DMS79 (cell line): Measurements from ENCODE around the gene NEK11.

Experiments used
- DNase-seq: peaks from one replicate; lab custom pipeline; 2025; lab: John Stamatoyannopoulos, UW

NEK11 gene, protein sequence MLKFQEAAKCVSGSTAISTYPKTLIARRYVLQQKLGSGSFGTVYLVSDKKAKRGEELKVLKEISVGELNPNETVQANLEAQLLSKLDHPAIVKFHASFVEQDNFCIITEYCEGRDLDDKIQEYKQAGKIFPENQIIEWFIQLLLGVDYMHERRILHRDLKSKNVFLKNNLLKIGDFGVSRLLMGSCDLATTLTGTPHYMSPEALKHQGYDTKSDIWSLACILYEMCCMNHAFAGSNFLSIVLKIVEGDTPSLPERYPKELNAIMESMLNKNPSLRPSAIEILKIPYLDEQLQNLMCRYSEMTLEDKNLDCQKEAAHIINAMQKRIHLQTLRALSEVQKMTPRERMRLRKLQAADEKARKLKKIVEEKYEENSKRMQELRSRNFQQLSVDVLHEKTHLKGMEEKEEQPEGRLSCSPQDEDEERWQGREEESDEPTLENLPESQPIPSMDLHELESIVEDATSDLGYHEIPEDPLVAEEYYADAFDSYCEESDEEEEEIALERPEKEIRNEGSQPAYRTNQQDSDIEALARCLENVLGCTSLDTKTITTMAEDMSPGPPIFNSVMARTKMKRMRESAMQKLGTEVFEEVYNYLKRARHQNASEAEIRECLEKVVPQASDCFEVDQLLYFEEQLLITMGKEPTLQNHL

DNA sequence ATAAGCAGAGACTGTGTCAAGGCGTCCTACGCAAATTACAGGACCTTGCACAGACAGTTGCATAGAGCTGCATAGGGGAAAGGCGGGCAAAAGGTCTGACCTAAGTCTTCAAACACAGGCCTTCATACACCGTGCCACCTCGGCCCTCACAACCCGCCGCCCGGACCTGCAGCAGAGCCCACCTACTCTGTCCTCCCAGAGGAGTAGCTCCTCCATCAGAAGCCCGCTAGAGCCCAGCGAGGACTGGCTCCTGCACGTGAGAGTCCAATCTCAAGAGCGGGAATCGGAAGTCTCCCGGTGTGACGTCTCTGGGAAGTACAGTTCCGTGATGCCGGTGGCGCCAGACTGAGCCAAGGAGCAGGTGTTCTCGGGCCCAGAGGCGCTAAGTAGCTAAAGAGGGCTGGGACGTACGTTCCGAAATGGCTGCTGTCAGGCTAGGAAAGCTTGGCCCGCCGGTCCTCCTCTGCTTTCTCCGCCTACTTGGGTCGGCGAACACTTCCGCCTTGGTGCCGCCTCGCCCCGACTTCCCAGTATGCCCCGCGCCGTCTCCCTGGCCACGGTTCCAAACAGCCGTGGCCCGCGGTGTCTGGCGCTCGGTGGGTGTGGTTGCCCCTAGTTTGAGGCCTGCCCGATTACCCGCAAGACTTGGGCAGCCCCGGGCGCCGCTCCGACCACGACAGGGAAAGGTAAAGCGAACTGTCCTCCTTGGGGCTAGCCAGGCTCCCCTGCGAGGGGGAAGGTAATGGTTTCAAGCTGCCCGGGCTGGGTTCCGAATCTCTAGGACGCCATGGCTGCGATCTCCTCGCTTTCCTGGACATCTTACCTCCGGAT lies at the start of gene NEK11, which contains the start of gene ASTE1:
NEK11 (plus strand) TSS at position 557 of the 831 bp plus-strand sequence. CDS start 2,832 bp downstream, outside the sequence.
ASTE1 (minus strand) TSS at position 505 of the 831 bp plus-strand sequence. CDS start 1,519 bp downstream, outside the sequence.
- peak; percentile 93 for DNase-seq

DNA sequence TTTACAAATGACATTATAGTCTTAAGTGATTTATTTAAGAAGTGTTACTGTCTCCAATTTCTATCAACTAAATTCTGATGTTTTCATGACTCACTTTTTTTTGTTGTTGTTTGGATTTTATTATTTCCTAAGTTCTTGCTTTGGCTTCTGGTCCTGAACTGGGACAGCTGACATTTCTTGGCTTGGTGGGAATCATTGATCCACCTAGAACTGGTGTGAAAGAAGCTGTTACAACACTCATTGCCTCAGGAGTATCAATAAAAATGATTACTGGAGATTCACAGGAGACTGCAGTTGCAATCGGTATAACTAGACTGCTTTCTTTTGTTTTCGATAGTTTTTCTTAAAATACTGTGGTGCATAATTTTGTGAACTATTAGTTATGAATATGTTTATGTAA lies 47.6 kb upstream of the NEK11 start:
- DNase-seq, result no peak

DNA sequence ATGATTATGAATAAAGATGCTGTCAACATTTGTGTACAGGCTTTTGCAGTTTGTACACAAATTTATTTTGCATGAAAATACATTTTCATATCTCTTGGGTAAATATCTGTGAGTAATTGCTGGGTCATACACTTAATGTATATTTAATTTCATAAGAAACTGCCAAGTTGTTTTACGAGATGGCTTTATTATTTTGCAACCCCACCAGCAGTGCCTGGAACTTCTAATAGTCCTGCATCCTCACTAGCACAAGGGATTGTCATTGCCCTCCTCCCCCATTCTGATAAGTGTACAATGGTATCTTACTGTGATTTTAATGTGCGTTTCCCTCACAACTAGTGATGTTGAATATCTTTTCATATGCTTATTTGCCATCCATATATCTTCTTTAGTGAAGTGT lies 45.2 kb upstream of the NEK11 start:
- no peak for DNase-seq

DNA sequence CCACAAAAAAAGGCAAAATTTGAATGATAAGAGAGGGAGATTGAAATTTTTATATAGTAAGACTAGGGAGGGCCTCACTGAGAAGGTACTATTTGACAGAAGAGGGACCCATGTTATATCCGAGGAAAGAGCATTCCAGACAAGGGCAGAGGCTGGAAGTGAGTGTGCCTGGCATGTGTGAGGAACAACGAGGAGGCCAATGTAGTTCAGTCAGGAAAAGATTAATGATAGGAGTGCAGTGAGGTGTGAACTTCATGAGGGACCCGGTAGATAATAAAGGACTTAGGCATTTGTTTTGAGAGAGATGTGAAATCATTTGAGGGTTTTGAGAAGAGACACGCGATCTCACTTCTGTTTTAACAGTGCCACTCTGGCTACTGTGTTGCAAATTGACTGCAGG lies 36.4 kb upstream of the NEK11 start:
- no peak for DNase-seq

DNA sequence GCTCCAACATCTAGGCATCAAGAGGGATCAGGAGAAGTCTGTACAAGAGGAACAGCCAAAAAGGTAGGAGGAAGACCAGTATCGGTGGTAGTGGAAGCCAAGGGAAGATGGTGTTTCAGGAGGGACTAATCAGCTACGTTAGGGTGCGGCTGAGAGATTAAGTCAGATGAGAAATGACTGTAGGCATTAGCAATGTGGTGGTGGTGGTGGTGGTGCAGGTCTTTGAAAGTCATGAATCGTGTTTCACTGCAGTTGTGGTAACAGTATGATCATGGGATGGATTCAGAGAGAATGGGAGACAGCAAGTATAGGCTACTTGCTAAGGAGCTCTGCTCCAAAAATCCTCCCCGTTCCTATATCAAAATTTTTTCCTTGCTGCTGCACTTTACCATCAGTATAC lies 35.6 kb upstream of the NEK11 start:
- no peak for DNase-seq

DNA sequence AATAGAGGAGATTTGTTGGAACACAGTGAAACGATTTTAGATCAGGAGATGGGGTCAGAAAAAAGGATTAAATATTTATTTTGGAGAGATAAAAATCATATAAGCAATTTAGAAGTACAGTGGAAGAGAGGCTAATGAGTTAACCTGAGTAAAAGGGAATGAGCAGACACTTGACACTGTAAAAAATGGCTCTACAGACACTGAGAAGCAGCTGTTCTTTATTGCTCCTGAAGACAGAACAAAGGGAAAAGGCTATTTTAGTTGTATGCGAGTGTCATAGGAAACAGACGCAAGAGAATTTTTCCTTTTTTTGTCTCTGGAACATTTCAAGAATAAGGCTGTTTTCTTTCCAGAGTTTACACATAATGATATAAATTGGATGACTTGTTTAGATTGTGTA lies 34.3 kb upstream of the NEK11 start:
- no peak for DNase-seq

DNA sequence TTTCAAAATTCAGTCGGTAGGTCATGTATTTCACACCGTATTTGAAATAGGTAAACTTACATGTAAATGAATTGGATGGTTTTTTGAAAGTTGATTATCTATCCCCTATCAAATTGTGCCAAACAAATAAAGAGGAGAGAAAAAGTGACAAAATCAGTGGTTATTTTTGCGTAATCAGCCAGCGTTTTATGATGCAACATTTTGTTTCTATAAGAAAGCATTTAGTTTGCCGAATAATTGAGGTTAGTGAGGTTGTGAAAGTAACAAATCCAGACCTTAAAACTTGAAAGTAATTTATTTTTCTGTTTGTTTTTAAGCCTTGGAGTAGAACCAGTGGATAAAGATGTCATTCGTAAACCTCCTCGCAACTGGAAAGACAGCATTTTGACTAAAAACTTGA lies 29.4 kb upstream of the NEK11 start:
- DNase-seq, result no peak

DNA sequence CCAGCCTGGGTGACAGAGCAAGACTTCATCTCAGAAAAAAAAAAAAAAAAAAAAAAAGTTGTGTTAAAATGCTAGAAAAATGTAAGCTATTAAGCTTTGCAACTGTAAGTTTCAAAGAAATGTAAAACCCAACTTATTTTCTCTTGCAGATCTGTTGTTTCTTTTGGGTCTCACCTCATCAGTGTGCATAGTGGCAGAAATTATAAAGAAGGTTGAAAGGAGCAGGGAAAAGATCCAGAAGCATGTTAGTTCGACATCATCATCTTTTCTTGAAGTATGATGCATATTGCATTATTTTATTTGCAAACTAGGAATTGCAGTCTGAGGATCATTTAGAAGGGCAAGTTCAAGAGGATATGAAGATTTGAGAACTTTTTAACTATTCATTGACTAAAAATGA lies 25.6 kb upstream of the NEK11 start:
- no peak for DNase-seq

DNA sequence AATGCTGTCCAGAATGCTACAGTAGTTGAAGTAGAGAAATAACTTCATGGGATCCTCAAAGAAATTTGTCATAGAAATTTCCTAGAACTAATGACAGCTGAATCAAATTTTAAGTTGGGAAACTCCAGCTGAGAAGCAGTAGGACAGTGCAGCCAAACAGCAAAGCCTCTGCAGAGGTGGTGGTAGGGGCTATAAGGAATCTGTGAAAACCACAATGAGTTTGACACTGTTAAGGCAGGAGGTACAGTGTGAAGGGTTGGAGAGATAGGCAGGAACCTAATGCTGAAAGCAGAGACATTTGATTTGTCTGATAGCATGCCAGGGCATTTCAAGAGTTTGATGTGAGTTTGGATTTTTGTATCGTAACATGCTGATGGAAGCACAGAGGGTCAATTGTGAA lies 22.1 kb upstream of the NEK11 start:
- no peak for DNase-seq

DNA sequence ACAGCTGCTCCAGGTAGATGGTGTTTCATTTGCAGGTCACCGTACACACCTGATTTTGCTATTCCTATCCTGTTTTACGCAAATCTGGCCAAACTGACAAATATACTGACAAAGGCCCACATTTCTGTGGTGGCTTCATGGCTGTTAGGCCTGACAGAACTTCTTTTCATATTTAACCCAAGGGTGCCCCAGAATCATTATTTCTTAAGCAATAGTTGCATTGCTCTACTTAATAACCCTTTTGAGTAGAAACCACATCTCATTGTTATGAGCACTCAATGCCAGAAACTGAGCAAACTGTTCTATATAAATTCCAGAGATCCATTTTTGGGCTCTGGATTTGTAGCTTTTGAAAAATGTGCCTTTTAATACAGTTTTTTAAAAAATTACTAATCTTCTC lies 19.4 kb upstream of the NEK11 start:
- DNase-seq, result no peak

DNA sequence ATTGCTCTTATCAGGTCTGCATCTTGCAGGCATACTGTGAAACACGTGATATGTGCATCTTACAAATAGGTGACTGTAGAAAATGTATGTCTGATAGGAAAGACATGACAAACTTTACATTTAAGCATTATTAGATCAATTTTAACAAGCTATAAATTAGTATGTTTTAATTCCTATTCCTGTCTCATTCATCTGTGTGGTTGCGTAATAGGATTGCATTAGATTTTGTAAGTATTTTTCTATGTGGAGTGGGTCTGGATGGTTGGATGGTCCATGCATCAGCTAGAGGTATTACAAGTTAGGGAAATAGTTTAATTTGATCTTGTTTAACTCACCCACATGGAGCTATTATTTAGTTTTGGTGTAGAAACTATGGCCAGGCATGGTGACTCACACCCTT lies 18.9 kb upstream of the NEK11 start:
- DNase-seq, result no peak

DNA sequence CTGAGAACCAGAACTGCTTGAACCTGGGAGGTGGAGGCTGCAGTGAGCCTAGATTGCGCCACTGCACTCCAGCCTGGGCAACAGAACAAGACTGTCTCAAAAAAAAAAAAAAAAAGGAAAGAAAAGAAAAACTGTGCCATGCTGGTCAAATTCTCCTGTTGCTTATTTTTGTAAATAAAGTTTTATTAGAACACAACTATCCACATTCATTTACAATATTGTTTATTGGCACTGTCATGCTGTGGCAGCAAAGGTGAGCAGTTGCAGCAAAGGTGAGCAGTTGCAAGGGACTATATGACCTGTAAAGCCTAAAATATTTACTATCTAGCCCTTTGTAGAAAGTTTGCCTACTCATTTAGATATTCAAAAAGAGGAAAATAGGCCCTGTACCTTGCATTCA lies 18.4 kb upstream of the NEK11 start:
- no peak for DNase-seq

DNA sequence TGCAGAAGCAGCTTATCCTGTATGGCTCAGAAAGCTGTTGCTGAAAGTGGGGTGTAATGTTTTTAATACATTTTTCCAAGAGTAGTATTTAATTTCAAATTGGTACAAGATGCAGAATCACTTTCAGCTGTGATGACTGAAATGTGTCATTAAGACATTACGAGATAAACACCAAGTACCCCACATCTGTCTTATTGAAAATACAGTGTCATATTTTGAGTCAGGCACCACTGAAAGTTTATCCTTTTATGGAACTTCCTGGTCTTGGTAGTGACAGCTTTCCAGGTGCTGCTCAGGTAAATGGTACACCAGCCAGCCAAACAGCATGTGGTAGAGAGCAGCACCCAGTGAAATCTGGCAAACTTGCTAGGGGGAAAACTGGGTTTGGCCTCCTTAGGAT lies 17.0 kb upstream of the NEK11 start:
- no peak for DNase-seq

DNA sequence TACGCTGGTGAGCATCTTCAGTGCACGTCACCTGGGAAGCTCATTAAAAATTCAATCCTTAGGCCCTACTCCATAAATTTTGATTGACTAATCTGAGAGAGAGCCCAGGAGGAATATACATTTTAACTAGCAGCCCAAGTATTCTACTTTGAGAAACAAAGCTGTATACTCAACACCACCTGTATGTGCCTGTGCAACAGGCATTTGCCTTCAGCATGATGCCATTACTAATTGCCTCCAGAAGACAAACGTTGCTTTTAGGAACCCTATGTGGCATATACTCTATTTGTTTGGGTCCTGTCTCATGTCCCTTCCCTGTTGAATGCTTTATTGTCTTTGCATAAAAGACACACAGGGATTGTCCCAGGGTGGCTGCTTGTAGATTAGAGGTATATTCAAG lies 7.7 kb upstream of the NEK11 start:
- DNase-seq, result no peak

DNA sequence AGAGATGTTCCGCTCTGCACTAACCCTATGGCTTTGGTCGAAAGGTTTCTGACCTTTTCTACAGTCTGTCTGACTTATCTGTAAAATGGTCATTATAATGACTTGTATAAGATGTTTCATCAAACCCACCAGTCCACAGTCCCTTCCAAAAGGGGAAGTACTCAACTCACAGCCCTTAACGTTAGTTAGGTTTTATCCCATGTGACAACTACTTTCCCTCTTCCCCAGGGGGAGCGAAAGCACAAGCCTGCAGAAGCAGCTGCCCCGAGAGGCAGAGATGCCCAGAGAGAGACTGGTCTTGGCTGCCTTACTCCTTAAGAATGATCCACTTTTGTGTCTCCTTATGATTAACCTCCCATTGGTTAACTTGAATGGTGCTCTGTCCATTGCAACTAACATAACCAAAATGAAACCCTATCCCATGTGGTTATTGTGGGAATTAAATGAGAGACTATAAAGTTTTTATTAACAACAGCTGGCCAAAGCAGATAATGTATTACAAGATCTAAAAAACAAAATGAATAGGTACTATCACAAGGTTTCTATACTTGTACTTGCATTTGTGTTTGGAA lies 6.5 kb upstream of the NEK11 start:
- DNase-seq, result no peak

DNA sequence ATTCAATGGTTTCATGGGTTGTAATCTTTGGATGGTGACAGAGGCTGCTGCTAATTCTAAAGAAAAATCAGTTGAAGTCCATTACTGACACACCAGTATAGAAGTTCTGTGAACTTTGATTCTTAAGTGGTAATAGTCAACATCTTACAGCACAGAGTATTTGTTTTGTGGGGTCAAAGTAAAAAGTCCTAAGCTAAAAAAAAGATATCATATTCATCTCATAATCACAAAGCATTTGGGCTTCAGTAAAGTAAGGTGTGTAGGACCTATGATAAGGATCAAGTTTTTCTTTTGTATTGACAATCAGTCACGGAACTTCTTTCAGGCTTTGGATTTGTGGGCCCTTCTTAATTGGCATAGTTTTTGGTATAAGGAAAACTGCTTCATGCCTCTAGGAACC lies 1.1 kb upstream of the NEK11 start:
- DNase-seq, result no peak

DNA sequence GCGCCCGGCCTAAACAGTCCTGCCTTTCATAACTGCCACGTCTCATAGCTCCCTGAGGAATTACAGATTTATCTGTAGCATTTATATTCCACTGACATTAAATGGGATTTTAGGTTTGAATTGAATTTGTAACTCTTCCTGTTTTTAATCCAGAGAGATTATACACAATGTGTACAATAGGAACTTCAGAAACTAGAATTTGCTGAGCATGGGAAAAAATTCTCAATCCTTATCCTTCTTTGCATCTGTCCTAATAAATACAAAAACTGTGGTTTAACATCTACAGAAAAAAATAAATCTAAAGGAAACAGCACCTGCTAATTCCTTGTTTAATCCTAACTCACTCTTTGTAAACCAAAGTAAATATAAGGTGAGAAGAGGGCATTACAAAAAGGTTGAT lies 2.2 kb downstream of the NEK11 start:
- DNase-seq, result no peak

DNA sequence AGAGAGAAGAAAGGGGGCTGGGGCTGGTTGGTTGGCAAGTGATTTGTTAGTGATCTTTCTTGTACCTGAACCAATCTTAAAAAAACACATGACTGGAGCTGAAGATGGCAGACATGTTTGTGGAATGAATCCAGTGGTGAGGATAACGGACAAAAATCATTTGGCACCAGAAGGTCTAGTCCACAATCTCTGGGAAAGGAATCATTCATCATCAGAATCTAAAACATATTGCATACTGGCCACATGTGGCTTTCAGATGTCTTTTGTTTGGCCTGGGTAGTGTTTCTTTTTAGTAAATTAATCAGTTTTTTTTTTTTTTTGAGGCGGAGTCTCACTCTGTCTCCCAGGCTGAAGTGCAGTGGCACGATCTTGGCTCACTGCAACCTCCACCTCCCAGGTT lies 5.0 kb downstream of the NEK11 start:
- DNase-seq, result no peak

DNA sequence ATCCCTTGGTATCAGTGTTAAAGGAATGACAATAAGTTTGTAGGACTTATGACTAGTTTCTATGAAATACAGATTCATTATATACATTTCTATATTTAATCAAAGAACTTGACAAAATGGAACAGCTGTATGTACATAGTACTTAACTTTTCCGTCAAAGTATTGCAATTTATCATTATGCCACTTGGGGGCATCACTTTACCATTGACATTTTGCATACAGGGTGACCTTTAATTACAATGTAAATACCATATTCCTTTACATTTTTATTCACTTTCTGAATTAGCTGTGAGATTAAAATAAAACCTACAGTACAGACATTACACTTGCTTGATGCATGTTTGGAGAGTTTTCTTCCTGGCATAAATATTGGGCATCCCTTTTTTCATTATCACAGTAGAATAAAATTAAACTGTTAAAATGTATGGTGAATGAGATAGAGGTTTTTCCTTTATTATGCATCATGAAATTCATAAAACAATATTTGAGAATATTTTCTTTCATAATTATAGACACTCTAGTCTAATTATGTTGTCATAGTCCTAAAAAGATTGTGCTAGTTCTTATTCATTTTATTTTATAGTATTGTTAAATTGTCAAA lies 6.9 kb downstream of the NEK11 start:
- DNase-seq, result peak; percentile 1

DNA sequence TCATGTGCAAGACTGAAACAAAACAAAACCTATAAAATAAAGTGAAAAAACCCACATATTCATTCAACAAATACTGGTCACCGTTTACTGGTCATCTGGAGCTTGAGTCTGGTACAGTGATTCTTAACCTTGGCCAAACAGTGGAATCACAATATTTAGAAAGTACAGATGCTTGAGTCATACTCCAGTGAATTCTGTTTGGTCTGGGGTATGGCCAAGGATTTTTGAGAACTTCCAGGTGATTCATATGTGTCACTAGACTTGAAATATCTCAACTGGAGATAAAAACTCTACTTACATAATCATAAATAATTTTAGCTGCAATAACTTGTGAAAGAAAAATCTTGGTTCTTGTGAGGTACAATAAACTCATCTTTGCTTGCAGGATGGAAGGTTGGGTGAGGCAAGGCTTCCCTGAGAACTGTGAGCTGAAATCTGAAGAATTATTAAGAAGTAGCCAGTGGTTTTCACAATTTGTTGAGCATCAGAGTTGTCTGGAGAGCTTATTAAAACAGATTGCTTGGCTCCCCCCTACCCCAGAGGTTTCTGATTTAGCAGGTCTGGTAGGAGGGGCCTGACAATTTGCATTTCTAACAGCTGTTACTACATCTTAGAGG lies 9.6 kb downstream of the NEK11 start:
- no peak for DNase-seq

DNA sequence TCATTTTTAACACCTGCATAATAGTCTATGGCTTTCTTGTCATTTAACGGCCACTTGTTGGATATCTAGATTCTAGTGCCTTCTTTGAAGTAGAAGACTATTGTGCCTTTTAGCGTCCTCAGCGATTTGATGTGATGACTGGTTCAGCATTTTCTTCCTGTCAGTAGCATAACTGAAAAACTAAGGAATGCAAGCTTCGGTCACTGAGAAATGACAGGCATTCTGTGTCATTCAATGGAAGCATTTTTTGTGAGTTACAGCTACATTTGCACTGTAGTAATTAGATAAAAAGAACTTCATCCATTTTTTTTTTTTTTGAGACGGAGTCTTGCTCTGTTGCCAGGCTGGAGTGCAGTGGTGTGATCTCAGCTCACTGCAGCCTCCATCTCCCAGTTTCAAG lies 10.3 kb downstream of the NEK11 start:
- no peak for DNase-seq

DNA sequence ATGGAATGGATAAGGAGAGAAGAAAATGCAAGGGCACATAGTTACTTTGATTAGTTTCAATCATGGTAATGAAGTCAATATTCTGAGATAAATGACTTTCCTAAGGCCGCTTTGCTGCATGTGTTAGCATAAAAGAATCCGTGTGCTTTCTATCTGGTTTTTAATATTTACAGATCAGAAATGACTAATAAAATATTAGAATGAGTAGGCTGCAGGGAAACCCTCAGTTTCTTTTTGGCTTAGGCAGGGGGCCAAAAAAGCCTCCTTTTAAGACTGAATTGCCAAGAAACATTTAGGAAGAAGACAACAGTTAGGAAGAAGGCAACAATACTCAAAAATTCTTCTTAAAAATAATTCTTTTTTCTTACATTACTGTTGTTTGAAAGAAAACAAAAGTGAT lies 11.6 kb downstream of the NEK11 start:
- DNase-seq, result no peak
